Measurements from ENCODE around the gene RECK. TPM values are rescaled to one million over a fixed set of nuclear protein-coding genes. Genes with fewer than 3 reads are reported as not detected.
A peak's percentile ranks its signal among the peaks of the same experiment; 100 is the strongest.
"Not testable (repeated sequence)": the region's sequence is repeated elsewhere in the genome, so short reads cannot be mapped to it uniquely, and the experiment has no call there.

Gene RECK
- total and polyA plus RNA-seq, 3 experiments from 2014 or later: 3.7 to 15.0 (median 4.3) TPM

DNA sequence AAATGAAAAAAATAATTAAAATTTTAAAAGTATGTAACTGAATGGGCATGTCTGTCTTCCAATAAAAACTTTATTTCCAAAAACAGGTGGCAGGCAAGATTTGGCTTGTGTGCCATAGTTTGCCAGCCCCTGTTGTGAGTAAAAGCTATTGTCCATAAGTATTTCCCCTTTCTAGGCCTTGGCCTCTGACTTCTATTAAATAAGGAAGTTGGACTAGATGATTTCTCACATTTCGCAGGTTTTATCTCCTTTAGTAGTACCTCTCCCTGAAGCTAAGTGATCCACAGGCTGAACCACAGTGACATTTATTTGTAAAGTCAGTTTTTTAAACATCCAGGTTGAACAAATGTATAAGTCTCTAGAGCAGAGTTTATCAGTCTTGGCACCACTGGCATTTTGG, 41.3 kb downstream of the RECK start:
- Mint-ChIP-seq H3K4me3 (no peak overlapping the region), H3K27me3 (peaks cover 0 to 1% of the 10 kb centered on the region in 2 donors), H3K27ac (no peak overlapping the region), H3K9me3 (no peaks in the 10 kb centered on the region), H3K4me1 (no peaks in the 10 kb centered on the region), H3K36me3 (peaks cover 0 to 12% (median 10%) of the 10 kb centered on the region in 3 donors)
- H3K9me3 ChIP-seq (ENCODE audit: low read length): no peaks in the 10 kb centered on the region
- no peaks in the 10 kb centered on the region for H3K36me3 ChIP-seq (ENCODE audit: insufficient read depth, low read length)
- H3K27ac ChIP-seq (ENCODE audit: low read depth, low read length): no peak overlapping the region
- DNase-seq: no peak
- no peaks in the 10 kb centered on the region for H3K4me1 ChIP-seq (ENCODE audit: insufficient read depth, low read length)
- no peaks in the 10 kb centered on the region for H3K27me3 ChIP-seq (ENCODE audit: insufficient read depth, low read length, poor library complexity, severe bottlenecking)
- ChIA-PET POLR2A (no interaction called here), CTCF (no interaction called here)
- no peak overlapping the region for H3K4me3 ChIP-seq (ENCODE audit: low read length)

GRCh38 chr9:36080519-36080918, 43.8 kb downstream of the RECK start:
- Histone ChIP-seq H3K27ac (ENCODE audit: low read depth, low read length) (no peak overlapping the region), H3K4me1 (ENCODE audit: insufficient read depth, low read length) (no peaks in the 10 kb centered on the region), H3K36me3 (ENCODE audit: insufficient read depth, low read length) (no peaks in the 10 kb centered on the region), H3K4me3 (ENCODE audit: low read length) (no peak overlapping the region), H3K9me3 (ENCODE audit: low read length) (no peaks in the 10 kb centered on the region), H3K27me3 (ENCODE audit: insufficient read depth, low read length, poor library complexity, severe bottlenecking) (no peaks in the 10 kb centered on the region)
- DNase-seq: no peak
- Mint-ChIP-seq H3K27ac (peak overlapping the region in 1 of 8 donors; percentile 29), H3K4me1 (no peaks in the 10 kb centered on the region), H3K27me3 (peaks cover 0 to 1% of the 10 kb centered on the region in 2 donors), H3K4me3 (no peak overlapping the region), H3K36me3 (peaks cover 0 to 20% (median 14%) of the 10 kb centered on the region in 3 donors), H3K9me3 (no peaks in the 10 kb centered on the region)
- CTCF ChIA-PET: no interaction called here
- POLR2A ChIA-PET: no interaction called here

DNA sequence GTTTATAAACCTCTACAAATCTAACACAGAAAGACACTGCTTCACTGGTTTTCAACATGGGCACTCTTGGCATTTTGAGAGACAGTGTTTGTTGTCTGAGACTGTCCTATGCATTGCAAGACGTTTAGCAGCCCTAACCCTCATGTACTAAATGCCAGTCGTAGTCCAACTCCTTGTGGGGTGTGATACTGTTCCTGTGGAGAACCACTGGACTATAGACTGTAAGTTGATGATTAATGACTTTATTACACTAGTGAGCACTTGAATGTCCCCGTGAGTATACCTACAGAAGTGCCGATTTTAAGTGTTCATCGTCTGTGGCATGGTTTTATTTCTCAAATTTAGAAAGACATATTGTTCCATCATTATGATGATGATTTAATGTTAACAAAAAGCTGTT, 46.2 kb downstream of the RECK start:
- H3K4me3 ChIP-seq (ENCODE audit: low read length): no peak overlapping the region
- peaks cover 3% of the 10 kb centered on the region for H3K36me3 ChIP-seq (ENCODE audit: insufficient read depth, low read length)
- H3K36me3 Mint-ChIP-seq: peaks cover 16 to 34% (median 21%) of the 10 kb centered on the region in 3 donors
- no peak for DNase-seq
- no peak overlapping the region for H3K27ac Mint-ChIP-seq
- ChIA-PET CTCF (no interaction called here), POLR2A (no interaction called here)
- no peaks in the 10 kb centered on the region for H3K4me1 ChIP-seq (ENCODE audit: insufficient read depth, low read length)
- H3K9me3 Mint-ChIP-seq: no peaks in the 10 kb centered on the region
- no peak overlapping the region for H3K27ac ChIP-seq (ENCODE audit: low read depth, low read length)
- H3K27me3 Mint-ChIP-seq: peaks cover 0 to 1% of the 10 kb centered on the region in 2 donors
- no peaks in the 10 kb centered on the region for H3K4me1 Mint-ChIP-seq
- H3K4me3 Mint-ChIP-seq: no peak overlapping the region
- no peaks in the 10 kb centered on the region for H3K27me3 ChIP-seq (ENCODE audit: insufficient read depth, low read length, poor library complexity, severe bottlenecking)
- no peaks in the 10 kb centered on the region for H3K9me3 ChIP-seq (ENCODE audit: low read length)

- Mint-ChIP-seq H3K27ac (no peak overlapping the region), H3K4me3 (no peak overlapping the region), H3K27me3 (no peaks in the 10 kb centered on the region), H3K4me1 (peaks cover 0 to under 1% (median 0%) of the 10 kb centered on the region in 3 donors), H3K36me3 (peaks cover 16 to 33% (median 24%) of the 10 kb centered on the region in 3 donors), H3K9me3 (no peaks in the 10 kb centered on the region)
- no peaks in the 10 kb centered on the region for H3K9me3 ChIP-seq (ENCODE audit: low read length)
- H3K27me3 ChIP-seq (ENCODE audit: insufficient read depth, low read length, poor library complexity, severe bottlenecking): no peaks in the 10 kb centered on the region
- ChIA-PET CTCF (interaction anchor here (2.4 kb wide), 1 partner anchor 16 kb away, joined by 9 read pairs; no protein-coding TSS in a partner anchor), POLR2A (no interaction called here)
- no peak overlapping the region for H3K27ac ChIP-seq (ENCODE audit: low read depth, low read length)
- H3K4me1 ChIP-seq (ENCODE audit: insufficient read depth, low read length): no peaks in the 10 kb centered on the region
- peaks cover 3% of the 10 kb centered on the region for H3K36me3 ChIP-seq (ENCODE audit: insufficient read depth, low read length)
- H3K4me3 ChIP-seq (ENCODE audit: low read length): no peak overlapping the region
- DNase-seq: no peak
Observed at GRCh38 chr9:36086442-36086841, 49.7 kb downstream of the RECK start.

DNA sequence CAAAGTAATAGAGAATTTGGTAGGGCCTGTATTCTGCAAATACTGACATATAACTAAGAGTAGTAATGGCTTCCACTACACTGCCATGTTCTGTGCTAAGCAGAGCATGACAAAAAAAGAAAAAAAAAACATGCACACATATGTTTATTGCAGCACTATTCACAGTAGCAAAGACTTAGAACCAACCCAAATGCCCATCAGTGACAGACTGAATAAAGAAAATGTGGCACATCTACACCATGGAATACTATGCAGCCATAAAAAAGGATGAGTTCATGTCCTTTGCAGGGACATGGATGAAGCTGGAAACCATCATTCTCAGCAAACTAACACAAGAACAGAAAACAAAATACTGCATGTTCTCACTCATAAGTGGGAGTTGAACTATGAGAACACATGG, 50.3 kb downstream of the RECK start:
- H3K9me3 Mint-ChIP-seq; H3K4me1 ChIP-seq (ENCODE audit: insufficient read depth, low read length); H3K9me3 ChIP-seq (ENCODE audit: low read length); POLR2A ChIA-PET; H3K4me3 Mint-ChIP-seq; DNase-seq; H3K36me3 ChIP-seq (ENCODE audit: insufficient read depth, low read length); H3K27ac ChIP-seq (ENCODE audit: low read depth, low read length); H3K27ac Mint-ChIP-seq; H3K4me1 Mint-ChIP-seq; H3K4me3 ChIP-seq (ENCODE audit: low read length); H3K27me3 Mint-ChIP-seq; H3K27me3 ChIP-seq (ENCODE audit: insufficient read depth, low read length, poor library complexity, severe bottlenecking): not testable (repeated sequence)
- H3K36me3 Mint-ChIP-seq: peaks cover 16 to 33% (median 24%) of the 10 kb centered on the region in 3 donors
- CTCF ChIA-PET: interaction anchor here (2.4 kb wide), 1 partner anchor 16 kb away, joined by 9 read pairs; no protein-coding TSS in a partner anchor

- Histone ChIP-seq H3K27me3 (ENCODE audit: insufficient read depth, low read length, poor library complexity, severe bottlenecking) (no peaks in the 10 kb centered on the region), H3K27ac (ENCODE audit: low read depth, low read length) (no peak overlapping the region), H3K4me3 (ENCODE audit: low read length) (no peak overlapping the region), H3K9me3 (ENCODE audit: low read length) (no peaks in the 10 kb centered on the region), H3K4me1 (ENCODE audit: insufficient read depth, low read length) (peaks cover 4% of the 10 kb centered on the region), H3K36me3 (ENCODE audit: insufficient read depth, low read length) (peaks cover 3% of the 10 kb centered on the region)
- Mint-ChIP-seq H3K4me3 (no peak overlapping the region), H3K27me3 (no peaks in the 10 kb centered on the region), H3K4me1 (peaks cover 12 to 16% (median 14%) of the 10 kb centered on the region in 3 donors), H3K27ac (peak overlapping the region in 1 of 8 donors; percentile 2), H3K9me3 (no peaks in the 10 kb centered on the region), H3K36me3 (peaks cover 16 to 29% (median 21%) of the 10 kb centered on the region in 3 donors)
- DNase-seq: no peak
- ChIA-PET POLR2A (no interaction called here), CTCF (interaction anchor here (1.0 kb wide), 1 partner anchor 78 kb away, joined by 5 read pairs; no protein-coding TSS in a partner anchor)
Observed at GRCh38 chr9:36088020-36088419, 51.3 kb downstream of the RECK start.

GRCh38 chr9:36091026-36091953, 54.6 kb downstream of the RECK start:
- POLR2A ChIA-PET: no interaction called here

DNA sequence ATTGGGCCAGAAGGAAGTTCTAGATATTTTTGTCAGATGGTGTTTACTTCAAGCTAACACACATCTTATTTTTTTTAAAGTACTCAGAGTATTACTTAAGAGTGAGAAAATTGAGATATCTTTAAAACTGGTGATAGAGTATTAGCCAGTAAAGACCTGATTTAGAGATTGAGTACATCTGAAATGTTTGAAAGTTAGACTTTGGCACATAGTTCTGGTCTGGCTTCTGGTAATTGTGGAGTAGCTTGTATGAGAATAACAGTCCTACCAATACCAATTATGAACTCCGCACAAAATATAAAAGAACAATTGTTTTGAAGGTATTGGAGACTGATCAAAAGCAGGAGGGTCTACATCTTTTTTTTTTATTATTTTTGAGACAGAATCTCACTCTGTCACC, 55.3 kb downstream of the RECK start:
- no peaks in the 10 kb centered on the region for H3K9me3 Mint-ChIP-seq
- no peak for DNase-seq
- ChIA-PET CTCF (interaction anchor here (1.2 to 1.6 kb wide), 2 partner anchors 10 to 75 kb away, joined by 3 to 5 read pairs; no protein-coding TSS in a partner anchor), POLR2A (no interaction called here)
- H3K36me3 Mint-ChIP-seq: peaks cover 3 to 7% (median 5%) of the 10 kb centered on the region in 3 donors
- H3K27me3 Mint-ChIP-seq: no peaks in the 10 kb centered on the region
- H3K27ac ChIP-seq (ENCODE audit: low read depth, low read length): no peak overlapping the region
- no peaks in the 10 kb centered on the region for H3K36me3 ChIP-seq (ENCODE audit: insufficient read depth, low read length)
- H3K27ac Mint-ChIP-seq: peak overlapping the region in 7 of 8 donors; percentile 32 to 94 (median 85)
- peak overlapping the region in 5 of 7 donors; percentile 1 to 67 (median 60) for H3K4me3 Mint-ChIP-seq
- no peaks in the 10 kb centered on the region for H3K27me3 ChIP-seq (ENCODE audit: insufficient read depth, low read length, poor library complexity, severe bottlenecking)
- no peak overlapping the region for H3K4me3 ChIP-seq (ENCODE audit: low read length)
- peaks cover 13 to 18% (median 17%) of the 10 kb centered on the region in 3 donors for H3K4me1 Mint-ChIP-seq
- peaks cover 5% of the 10 kb centered on the region for H3K4me1 ChIP-seq (ENCODE audit: insufficient read depth, low read length)
- no peaks in the 10 kb centered on the region for H3K9me3 ChIP-seq (ENCODE audit: low read length)

More at GRCh38 chr9:36091026-36091953, 54.6 kb downstream of the RECK start:
- peak overlapping the region in 6 of 8 donors; percentile 12 to 85 (median 66) for H3K27ac Mint-ChIP-seq
- peaks cover 8 to 11% (median 9%) of the 10 kb centered on the region in 3 donors for H3K36me3 Mint-ChIP-seq
- peaks cover 5% of the 10 kb centered on the region for H3K4me1 ChIP-seq (ENCODE audit: insufficient read depth, low read length)
- H3K27me3 ChIP-seq (ENCODE audit: insufficient read depth, low read length, poor library complexity, severe bottlenecking): no peaks in the 10 kb centered on the region
- H3K4me1 Mint-ChIP-seq: peaks cover 13 to 18% (median 17%) of the 10 kb centered on the region in 3 donors
- no peaks in the 10 kb centered on the region for H3K9me3 ChIP-seq (ENCODE audit: low read length)
- H3K27ac ChIP-seq (ENCODE audit: low read depth, low read length): no peak overlapping the region
- DNase-seq: no peak
- no peaks in the 10 kb centered on the region for H3K9me3 Mint-ChIP-seq
- H3K27me3 Mint-ChIP-seq: no peaks in the 10 kb centered on the region
- peak overlapping the region in 4 of 7 donors; percentile 23 to 65 (median 42) for H3K4me3 Mint-ChIP-seq
- H3K4me3 ChIP-seq (ENCODE audit: low read length): no peak overlapping the region
- CTCF ChIA-PET: interaction anchor here (1.2 to 1.6 kb wide), 2 partner anchors 11 to 75 kb away, joined by 3 to 5 read pairs; no protein-coding TSS in a partner anchor
- H3K36me3 ChIP-seq (ENCODE audit: insufficient read depth, low read length): no peaks in the 10 kb centered on the region

All from CD8-positive, alpha-beta memory T cell (primary cell).